Endothelial cell (in vitro differentiated cells): ENCODE measurements around the gene THAP10. TPM values are rescaled to one million over a fixed set of nuclear protein-coding genes. Genes with fewer than 3 reads are reported as not detected.

Source experiments
- DNase-seq: peaks from one replicate; pipeline ENCODE4 v3.0.0; 2021; ENCODE audit warnings: low spot score
- H3K27ac Mint-ChIP-seq: one replicate; pipeline ENCODE4 v1.8.0; 2021; ENCODE audit warnings: mixed read lengths, inconsistent platforms; ENCODE audit not compliant: unreplicated experiment
- H3K27me3 Mint-ChIP-seq: one replicate; pipeline ENCODE4 v1.8.0; 2021; ENCODE audit warnings: mild to moderate bottlenecking, moderate library complexity, mixed read lengths, inconsistent platforms; ENCODE audit not compliant: unreplicated experiment
- H3K36me3 Mint-ChIP-seq: one replicate; pipeline ENCODE4 v1.8.0; 2021; ENCODE audit warnings: mild to moderate bottlenecking, low read depth, mixed read lengths, inconsistent platforms; ENCODE audit not compliant: unreplicated experiment
- H3K4me1 Mint-ChIP-seq: one replicate; pipeline ENCODE4 v1.8.0; 2021; ENCODE audit warnings: mild to moderate bottlenecking, mixed read lengths, inconsistent platforms; ENCODE audit not compliant: unreplicated experiment
- H3K4me3 Mint-ChIP-seq: one replicate; pipeline ENCODE4 v1.8.0; 2021; ENCODE audit warnings: mild to moderate bottlenecking, mixed read lengths, inconsistent platforms; ENCODE audit not compliant: unreplicated experiment
- H3K9me3 Mint-ChIP-seq: one replicate; pipeline ENCODE4 v1.8.0; 2021; ENCODE audit warnings: mixed read lengths, inconsistent platforms; ENCODE audit not compliant: unreplicated experiment
- total RNA-seq: library from RNA; stranded (reverse); fragmentation: NEBNext Ultra II Directional; extraction: Animal tissue kit (Norgen Biotek cat#: 25700); gene quantifications from one replicate; pipeline ENCODE4 v1.2.1, GENCODE V29; 2021; ENCODE audit not compliant: unreplicated experiment
- TF ChIP-seq, protein P1 (sequence below): fragments of 200-600 bp; sonication (generic); IDR thresholded peaks from one replicate; pipeline ENCODE4 v1.5.0; 2021; ENCODE audit warnings: antibody characterized with exemption; ENCODE audit not compliant: unreplicated experiment

Gene THAP10
- total RNA-seq, 1 donor from 2014 or later = 1.9 TPM

DNA sequence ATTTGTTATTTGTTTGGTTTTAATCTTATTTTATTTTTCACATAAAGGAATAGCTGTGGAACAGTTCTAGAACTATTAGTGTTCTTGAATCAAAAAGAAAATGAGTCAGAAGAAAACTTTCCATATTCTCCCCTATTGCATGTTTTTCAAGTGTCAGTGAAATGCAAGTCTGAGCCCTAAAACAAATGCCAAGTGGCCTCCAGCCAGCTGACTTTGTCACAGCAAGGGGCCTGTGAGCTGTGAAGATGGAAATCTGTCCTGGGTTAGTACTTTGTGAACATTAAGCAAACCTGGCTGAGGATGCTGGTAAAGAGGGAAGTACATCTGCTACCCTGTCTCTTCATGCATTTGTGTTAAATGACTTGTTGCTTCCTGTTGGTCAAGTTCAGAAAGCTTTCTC lies 14.6 kb upstream of the THAP10 start:
- Mint-ChIP-seq H3K9me3 (no peaks in the 10 kb centered on the region), H3K36me3 (peaks cover 6% of the 10 kb centered on the region), H3K27me3 (no peaks in the 10 kb centered on the region), H3K4me3 (no peak overlapping the region), H3K27ac (no peak overlapping the region), H3K4me1 (no peaks in the 10 kb centered on the region)
- TF ChIP-seq, protein P1, sequence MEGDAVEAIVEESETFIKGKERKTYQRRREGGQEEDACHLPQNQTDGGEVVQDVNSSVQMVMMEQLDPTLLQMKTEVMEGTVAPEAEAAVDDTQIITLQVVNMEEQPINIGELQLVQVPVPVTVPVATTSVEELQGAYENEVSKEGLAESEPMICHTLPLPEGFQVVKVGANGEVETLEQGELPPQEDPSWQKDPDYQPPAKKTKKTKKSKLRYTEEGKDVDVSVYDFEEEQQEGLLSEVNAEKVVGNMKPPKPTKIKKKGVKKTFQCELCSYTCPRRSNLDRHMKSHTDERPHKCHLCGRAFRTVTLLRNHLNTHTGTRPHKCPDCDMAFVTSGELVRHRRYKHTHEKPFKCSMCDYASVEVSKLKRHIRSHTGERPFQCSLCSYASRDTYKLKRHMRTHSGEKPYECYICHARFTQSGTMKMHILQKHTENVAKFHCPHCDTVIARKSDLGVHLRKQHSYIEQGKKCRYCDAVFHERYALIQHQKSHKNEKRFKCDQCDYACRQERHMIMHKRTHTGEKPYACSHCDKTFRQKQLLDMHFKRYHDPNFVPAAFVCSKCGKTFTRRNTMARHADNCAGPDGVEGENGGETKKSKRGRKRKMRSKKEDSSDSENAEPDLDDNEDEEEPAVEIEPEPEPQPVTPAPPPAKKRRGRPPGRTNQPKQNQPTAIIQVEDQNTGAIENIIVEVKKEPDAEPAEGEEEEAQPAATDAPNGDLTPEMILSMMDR = no peak
- no peak for DNase-seq

DNA sequence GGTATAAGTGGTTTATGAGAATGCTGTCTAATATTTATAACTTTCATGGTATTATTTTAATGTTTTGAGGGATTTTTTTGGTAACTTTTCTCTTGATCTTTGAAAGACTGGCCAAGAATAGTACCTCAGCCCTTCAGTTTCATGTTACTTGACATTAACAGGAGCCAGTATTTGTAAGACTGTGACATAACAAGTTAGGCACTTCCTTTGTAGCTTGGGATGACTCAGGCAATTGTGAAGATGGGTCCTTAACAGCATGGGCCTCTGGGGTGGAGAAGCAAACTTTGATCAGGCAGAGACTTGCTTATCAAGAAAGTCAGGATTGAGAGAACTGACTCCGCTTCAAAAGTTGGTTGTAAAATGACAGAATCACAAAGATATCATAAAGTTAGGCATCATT lies 9.9 kb upstream of the THAP10 start:
- Mint-ChIP-seq H3K9me3 (no peaks in the 10 kb centered on the region), H3K27ac (no peak overlapping the region), H3K36me3 (no peaks in the 10 kb centered on the region), H3K4me1 (no peaks in the 10 kb centered on the region), H3K27me3 (no peaks in the 10 kb centered on the region), H3K4me3 (no peak overlapping the region)
- TF ChIP-seq, protein P1 = no peak
- DNase-seq = no peak

DNA sequence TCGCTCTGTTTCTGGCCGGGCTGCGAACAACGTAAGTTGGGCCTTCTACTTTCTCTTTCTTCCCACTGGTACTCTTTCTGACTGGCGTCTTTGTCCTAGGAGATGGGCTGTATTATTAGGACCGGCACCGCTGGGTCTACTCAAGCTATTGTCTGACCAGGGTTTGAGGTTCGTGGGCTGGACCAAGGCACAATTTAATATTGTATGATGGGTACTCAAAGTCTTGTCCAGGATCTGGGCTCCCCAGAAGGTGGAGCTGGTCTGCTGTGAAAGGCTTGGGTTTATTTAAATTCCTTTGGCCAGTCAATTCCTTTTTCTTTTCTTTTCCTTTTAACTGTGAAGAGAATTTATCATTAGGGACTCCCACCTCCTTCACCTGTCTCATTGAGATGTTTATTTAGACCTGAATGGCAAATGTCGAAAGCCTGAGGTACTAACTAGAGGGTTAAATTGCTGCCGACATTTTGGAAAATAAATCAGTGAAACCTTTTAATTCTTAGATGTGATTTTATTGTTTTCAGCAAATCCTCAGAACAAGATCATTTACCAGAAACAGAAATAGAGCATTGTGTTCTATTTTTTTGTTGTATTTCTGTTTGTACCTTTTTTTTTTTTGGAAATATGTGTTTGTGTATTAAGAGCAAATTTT lies 803 bp upstream of the THAP10 start:
- peak; percentile 10 for DNase-seq
- peaks cover 7% of the 10 kb centered on the region for H3K27me3 Mint-ChIP-seq
- TF ChIP-seq, protein P1 = no peak
- no peaks in the 10 kb centered on the region for H3K9me3 Mint-ChIP-seq
- H3K27ac Mint-ChIP-seq = peak overlapping the region; percentile 97
- peak overlapping the region; percentile 98 for H3K4me3 Mint-ChIP-seq
- H3K4me1 Mint-ChIP-seq = peaks cover 11% of the 10 kb centered on the region
- H3K36me3 Mint-ChIP-seq = peaks cover 4% of the 10 kb centered on the region

DNA sequence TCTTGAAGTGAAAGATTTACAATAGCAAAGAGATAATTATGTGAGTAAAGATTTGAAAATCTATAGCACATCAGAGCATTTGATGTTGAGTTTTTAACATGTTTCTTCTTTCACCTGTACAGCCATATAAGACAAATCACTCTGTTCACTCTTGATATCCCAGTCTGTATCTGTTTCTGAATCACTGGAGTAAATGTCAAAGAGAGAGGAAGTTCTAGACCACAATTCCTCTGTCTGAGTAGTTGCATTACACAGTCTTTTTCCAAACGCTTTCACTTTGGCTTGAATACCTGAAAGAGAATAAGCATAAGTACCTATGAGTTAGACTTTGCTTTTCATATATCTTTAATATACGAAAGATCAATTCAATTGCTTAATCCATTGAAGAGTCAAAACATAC lies 9.9 kb downstream of the THAP10 start:
- TF ChIP-seq, protein P1 = no peak
- H3K4me1 Mint-ChIP-seq = no peaks in the 10 kb centered on the region
- H3K4me3 Mint-ChIP-seq = no peak overlapping the region
- no peaks in the 10 kb centered on the region for H3K36me3 Mint-ChIP-seq
- no peaks in the 10 kb centered on the region for H3K9me3 Mint-ChIP-seq
- H3K27me3 Mint-ChIP-seq = no peaks in the 10 kb centered on the region
- H3K27ac Mint-ChIP-seq = no peak overlapping the region
- no peak for DNase-seq

DNA sequence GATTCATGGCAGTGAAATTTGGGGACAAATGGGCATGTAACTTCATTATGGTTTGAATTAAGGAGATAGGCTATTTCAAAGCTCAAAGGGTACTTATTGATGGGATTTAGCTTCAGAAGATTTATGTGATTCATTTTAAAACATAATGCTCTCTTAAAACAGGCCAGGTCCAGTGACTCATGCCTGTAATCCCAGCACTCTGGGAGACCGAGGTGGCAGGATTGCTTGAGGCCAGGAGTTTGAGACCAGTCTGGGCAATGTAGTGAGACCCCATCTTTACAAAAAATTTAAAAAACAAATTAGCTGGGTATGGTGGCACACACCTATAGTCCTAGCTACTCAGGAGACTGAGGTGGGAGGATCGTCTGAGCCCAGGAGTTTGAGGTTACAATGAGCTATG lies 11.5 kb downstream of the THAP10 start:
- H3K4me1 Mint-ChIP-seq = no peaks in the 10 kb centered on the region
- H3K36me3 Mint-ChIP-seq = no peaks in the 10 kb centered on the region
- H3K27ac Mint-ChIP-seq = no peak overlapping the region
- DNase-seq = no peak
- H3K4me3 Mint-ChIP-seq = no peak overlapping the region
- H3K9me3 Mint-ChIP-seq = no peaks in the 10 kb centered on the region
- H3K27me3 Mint-ChIP-seq = no peaks in the 10 kb centered on the region
- TF ChIP-seq, protein P1 = no peak
